ENCODE data around the gene NINJ1.

DNA sequence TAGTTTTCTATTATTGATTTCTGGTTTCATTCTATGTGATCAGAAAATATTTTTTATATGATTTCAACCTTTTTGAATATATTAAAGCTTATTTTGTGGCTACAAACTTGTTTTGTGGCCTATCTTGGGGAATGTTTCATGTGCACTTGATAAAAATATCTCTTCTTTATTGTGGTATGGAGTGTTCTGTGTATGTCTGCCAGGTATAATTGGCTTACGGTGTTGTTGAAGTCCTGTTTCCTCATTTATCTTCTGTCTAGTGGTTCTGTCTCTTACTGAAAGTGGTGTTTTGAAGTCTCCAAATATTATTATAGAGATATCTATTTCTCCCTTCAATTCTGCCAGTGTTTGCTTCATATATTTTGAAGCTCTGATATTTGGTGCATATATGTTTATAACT is 28.4 kb downstream of the NINJ1 start:
- no peak for TF ChIP-seq ZNF510 (CRISPR knock-in tag; IDR thresholded peaks at IDR 0.05; ENCODE audit: low read depth)
- no peak for TF ChIP-seq KMT2A (CRISPR knock-in tag; IDR thresholded peaks at IDR 0.05)
- no peak for TF ChIP-seq MAX (IDR thresholded peaks at IDR 0.05)
- no peak for TF ChIP-seq GABPA (IDR thresholded peaks at IDR 0.05; ENCODE audit: low read depth, low read length)
- TF ChIP-seq GABPA (CRISPR knock-in tag; IDR thresholded peaks at IDR 0.05; ENCODE audit: low read depth) = no peak
- TF ChIP-seq, protein P1, sequence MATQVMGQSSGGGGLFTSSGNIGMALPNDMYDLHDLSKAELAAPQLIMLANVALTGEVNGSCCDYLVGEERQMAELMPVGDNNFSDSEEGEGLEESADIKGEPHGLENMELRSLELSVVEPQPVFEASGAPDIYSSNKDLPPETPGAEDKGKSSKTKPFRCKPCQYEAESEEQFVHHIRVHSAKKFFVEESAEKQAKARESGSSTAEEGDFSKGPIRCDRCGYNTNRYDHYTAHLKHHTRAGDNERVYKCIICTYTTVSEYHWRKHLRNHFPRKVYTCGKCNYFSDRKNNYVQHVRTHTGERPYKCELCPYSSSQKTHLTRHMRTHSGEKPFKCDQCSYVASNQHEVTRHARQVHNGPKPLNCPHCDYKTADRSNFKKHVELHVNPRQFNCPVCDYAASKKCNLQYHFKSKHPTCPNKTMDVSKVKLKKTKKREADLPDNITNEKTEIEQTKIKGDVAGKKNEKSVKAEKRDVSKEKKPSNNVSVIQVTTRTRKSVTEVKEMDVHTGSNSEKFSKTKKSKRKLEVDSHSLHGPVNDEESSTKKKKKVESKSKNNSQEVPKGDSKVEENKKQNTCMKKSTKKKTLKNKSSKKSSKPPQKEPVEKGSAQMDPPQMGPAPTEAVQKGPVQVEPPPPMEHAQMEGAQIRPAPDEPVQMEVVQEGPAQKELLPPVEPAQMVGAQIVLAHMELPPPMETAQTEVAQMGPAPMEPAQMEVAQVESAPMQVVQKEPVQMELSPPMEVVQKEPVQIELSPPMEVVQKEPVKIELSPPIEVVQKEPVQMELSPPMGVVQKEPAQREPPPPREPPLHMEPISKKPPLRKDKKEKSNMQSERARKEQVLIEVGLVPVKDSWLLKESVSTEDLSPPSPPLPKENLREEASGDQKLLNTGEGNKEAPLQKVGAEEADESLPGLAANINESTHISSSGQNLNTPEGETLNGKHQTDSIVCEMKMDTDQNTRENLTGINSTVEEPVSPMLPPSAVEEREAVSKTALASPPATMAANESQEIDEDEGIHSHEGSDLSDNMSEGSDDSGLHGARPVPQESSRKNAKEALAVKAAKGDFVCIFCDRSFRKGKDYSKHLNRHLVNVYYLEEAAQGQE (IDR thresholded peaks at IDR 0.05; ENCODE audit: borderline replicate concordance in 1 of 2, low read depth in 1 of 2, low read length in 2 of 2) = no peak
- no peak for TF ChIP-seq FOXA3 (CRISPR knock-in tag; IDR thresholded peaks at IDR 0.05)
